ENCODE data around the gene LEAP2. TPM values are rescaled to one million over a fixed set of nuclear protein-coding genes. Genes with fewer than 3 reads are reported as not detected.

The LEAP2 gene
- total and polyA plus RNA-seq, 2 of the 8 experiments (the other 6 are each of a cell fraction or from before 2014, with no cell fraction given) = 1.8 to 2.9 TPM

GRCh38 chr5:132866342-132867045, 7.0 kb upstream of the LEAP2 start, which contains the start of the genes GDF9 and UQCRQ (continued):
- no peak for TF ChIP-seq CHD7 (IDR thresholded peaks at IDR 0.05; ENCODE audit: insufficient replicate concordance, low read length)
- peak; percentile 25 for TF ChIP-seq SAP30 (IDR thresholded peaks at IDR 0.05; ENCODE audit: insufficient read depth, insufficient replicate concordance, low read length)
- peak; percentile 88 for TF ChIP-seq POLR2AphosphoS5 (IDR thresholded peaks at IDR 0.05; ENCODE audit: low read depth, low read length)
- TF ChIP-seq YY1 (IDR thresholded peaks at IDR 0.05; ENCODE audit: low read depth, low read length) = no peak; the same call in 1 of the 2 replicates
- peak; percentile 96 for TF ChIP-seq CREB1 (IDR thresholded peaks at IDR 0.05)
- TF ChIP-seq BCL11A (IDR thresholded peaks at IDR 0.05; ENCODE audit: low read depth in 2 of 2, low read length in 2 of 2) = no peak
- TF ChIP-seq SIRT6 (IDR thresholded peaks at IDR 0.05; ENCODE audit: low read length) = no peak
- TF ChIP-seq BACH1 (IDR thresholded peaks at IDR 0.05; ENCODE audit: low read length) = no peak; the same call in none of the 2 replicates
- TF ChIP-seq TAF1 (IDR thresholded peaks at IDR 0.05; ENCODE audit: low read depth, low read length) = peak; percentile 83
- TF ChIP-seq EP300 (IDR thresholded peaks at IDR 0.05; ENCODE audit: borderline replicate concordance in 1 of 2, low read depth in 2 of 2, low read length in 2 of 2) = peak in 1 of 2 experiments; percentile 99; a peak in 2 of 3 replicates
- TF ChIP-seq SP2 (IDR thresholded peaks at IDR 0.05; ENCODE audit: low read length) = no peak

Data from H1 (cell line).